NCI-H1417 (cell line): Measurements from ENCODE around the gene CENPI.
A peak's percentile ranks its signal among the peaks of the same experiment; 100 is the strongest.
"Not testable (repeated sequence)": the region's sequence is repeated elsewhere in the genome, so short reads cannot be mapped to it uniquely, and the experiment has no call there.

Source experiments
- DNase-seq, 3 experiments: peaks; one replicate each; lab custom pipeline; 2025; lab: John Stamatoyannopoulos, UW

The CENPI gene, protein sequence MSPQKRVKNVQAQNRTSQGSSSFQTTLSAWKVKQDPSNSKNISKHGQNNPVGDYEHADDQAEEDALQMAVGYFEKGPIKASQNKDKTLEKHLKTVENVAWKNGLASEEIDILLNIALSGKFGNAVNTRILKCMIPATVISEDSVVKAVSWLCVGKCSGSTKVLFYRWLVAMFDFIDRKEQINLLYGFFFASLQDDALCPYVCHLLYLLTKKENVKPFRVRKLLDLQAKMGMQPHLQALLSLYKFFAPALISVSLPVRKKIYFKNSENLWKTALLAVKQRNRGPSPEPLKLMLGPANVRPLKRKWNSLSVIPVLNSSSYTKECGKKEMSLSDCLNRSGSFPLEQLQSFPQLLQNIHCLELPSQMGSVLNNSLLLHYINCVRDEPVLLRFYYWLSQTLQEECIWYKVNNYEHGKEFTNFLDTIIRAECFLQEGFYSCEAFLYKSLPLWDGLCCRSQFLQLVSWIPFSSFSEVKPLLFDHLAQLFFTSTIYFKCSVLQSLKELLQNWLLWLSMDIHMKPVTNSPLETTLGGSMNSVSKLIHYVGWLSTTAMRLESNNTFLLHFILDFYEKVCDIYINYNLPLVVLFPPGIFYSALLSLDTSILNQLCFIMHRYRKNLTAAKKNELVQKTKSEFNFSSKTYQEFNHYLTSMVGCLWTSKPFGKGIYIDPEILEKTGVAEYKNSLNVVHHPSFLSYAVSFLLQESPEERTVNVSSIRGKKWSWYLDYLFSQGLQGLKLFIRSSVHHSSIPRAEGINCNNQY

DNA sequence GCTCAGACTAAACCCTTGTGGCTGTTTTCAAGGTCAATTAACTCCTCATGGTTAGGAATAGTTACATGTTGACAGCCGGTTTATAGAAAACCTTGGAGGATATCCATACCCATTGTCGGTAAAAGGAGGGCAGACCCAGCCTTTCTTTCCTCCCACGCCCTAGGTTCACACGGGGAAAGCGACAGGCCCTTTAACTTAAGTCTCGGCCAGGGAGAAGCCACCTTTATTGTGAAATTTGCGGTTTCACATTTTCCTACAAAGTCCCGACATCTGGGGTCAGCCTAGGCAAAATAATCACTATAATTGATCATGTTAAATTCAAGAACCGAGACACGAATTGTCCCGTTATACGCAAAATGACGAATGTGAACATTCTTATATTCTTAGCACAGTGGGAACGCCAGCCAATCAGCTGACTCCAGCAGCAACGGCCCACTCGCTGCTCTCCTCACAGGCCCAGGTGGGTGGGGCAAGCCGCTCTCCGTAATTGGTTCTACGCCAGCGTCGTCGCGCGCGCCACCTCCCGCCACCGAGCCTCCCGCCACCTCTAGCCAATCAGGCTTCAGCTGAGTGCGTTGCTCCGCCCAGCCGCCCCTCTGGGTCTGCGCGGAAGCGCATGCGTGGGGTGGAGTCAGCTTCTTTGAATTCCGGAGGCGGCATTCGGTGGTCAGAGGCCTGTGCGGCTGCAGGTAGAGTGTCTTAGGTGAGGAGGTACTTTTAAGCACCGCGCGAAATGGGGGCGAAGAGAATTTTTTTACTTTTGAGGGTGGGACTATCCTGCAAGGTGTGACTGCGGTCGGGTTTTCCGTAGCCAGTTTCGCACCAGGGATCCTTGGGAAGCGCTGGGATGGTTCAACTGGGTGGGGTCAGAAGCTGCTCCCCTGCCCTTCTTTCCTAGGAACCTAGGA lies at the start of gene CENPI:
TSS of gene CENPI (plus strand) at position 659 of the 908 bp plus-strand sequence. CDS start 2,867 bp downstream, outside the sequence.
- peak; percentile 92 to 96 (median 95) for DNase-seq

- DNase-seq = no peak
Observed at GRCh38 chrX:101051153-101051548, 46.9 kb upstream of the CENPI start.

- DNase-seq = peak; percentile 65 to 90 (median 80)
Observed at GRCh38 chrX:101051549-101052302, 46.3 kb upstream of the CENPI start, which contains the start of gene TRMT2B. TRMT2B (minus strand) TSS chrX:101052111; CDS start chrX:101042289, 9,822 bp downstream.

DNA sequence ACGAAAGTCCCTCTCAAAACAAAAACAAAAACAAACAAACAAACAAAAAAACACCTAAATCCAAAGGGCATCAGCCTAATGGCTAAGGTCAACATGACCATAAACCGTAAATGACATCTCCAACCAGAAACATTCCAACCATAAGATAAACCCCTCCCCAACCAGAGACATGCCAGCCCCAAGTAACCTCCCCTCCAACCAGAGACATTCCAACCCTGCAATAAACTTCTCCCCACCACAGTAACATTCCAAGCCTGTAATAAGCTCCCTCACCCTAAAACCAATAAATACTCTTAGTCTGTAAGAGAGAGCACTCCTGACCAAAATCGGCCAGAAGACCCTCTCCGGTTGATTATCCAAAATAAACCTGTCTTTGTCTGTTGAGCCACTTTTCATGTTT lies 41.5 kb upstream of the CENPI start:
- not testable (repeated sequence) for DNase-seq

- no peak for DNase-seq
Observed at GRCh38 chrX:101057093-101057714, 40.8 kb upstream of the CENPI start.

GRCh38 chrX:101062176-101062575 lies 35.8 kb upstream of the CENPI start:
- no peak for DNase-seq

- no peak for DNase-seq
Observed at GRCh38 chrX:101071582-101071981, 26.4 kb upstream of the CENPI start.

- peak in 2 of 3 experiments; percentile 41 to 60 for DNase-seq
Observed at GRCh38 chrX:101078716-101079598, 19.0 kb upstream of the CENPI start, which contains the start of gene TMEM35A. TMEM35A (plus strand) TSS chrX:101078879; CDS start chrX:101079003, 124 bp downstream.

DNA sequence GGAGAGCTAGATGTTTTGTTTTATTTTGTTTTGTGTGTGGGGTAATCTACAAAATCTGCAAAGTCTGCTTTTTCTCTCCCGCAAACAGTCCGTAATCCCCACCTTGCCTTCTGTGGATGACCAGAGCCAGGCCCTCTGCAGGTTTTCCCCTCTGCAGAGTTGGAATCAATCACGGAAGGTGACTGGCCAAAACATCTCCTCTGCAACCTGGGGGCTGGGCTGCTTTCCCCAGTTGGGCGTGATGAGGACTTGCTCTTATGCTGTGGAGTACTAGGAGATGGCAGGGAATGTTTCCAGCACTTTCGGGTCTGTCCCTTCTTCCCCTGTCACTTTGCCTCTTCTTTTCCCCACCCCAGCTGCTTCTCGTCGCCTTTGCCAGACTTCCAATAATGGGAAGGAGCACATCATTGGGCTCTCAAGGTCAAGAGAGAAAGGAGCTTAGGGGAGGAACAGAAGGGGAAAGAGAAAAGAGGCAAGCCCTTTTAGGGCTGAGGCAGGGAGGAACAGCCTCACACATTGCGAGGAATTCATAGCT lies 18.2 kb upstream of the CENPI start:
- DNase-seq = peak in 1 of 3 experiments; percentile 23

GRCh38 chrX:101080326-101081124 lies 17.5 kb upstream of the CENPI start:
- no peak for DNase-seq

DNA sequence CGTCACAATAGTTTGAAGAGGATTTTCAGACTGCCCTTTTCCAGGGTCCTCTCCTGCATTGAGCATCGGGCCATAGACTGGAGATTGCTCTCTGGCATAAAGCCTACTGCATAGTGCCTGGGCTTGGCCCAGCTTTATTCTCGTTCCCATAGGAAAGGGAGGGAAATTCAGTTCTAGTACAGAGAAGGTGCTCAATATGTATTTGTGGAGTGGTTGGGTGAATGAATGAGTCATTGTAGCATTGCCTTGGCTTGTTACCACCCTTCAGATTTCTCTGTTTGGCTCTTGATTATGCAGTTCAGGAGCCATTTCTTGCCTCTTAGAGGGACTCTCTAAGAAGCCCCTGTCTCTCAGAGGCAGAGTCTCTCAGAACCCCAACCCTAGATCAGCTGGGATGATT lies 16.8 kb upstream of the CENPI start:
- no peak for DNase-seq

DNA sequence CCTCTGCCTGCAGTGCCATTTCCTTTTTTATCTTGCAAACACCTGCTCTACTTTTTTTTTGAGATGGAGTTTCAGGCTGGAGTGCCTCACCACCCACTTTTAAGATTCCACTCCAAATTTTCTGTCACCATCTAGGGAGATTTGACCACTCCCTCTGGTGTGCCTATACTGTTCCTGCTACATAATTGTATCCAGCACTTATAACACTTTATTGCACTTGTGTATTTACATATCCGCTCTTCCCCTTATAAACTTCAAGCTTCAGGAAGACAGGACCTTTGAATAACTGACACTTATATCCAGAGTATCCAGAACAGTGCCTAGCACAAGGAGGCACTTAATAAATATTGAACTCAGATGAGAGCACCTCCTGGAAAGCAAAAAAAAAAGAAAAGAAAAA lies 6.2 kb upstream of the CENPI start:
- no peak for DNase-seq

DNA sequence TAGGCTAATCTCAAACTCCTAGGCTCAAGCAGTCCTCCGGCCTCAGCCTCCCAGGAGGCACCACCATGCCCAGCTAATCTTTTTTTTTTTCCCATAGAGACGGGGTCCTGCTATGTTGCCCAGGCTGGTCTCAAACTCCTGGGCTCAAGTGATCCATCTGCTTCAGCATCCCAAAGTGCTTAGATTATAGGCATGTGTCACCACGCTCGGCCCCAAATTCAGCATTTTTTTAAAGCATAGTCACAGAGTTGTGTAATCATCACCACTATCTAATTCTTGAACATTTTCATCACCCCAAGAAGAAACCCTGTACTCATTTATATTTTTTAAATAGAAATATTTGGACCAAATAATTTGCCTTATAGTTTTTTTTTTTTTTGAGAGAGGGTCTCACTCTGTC lies 10.3 kb downstream of the CENPI start:
- DNase-seq = no peak

DNA sequence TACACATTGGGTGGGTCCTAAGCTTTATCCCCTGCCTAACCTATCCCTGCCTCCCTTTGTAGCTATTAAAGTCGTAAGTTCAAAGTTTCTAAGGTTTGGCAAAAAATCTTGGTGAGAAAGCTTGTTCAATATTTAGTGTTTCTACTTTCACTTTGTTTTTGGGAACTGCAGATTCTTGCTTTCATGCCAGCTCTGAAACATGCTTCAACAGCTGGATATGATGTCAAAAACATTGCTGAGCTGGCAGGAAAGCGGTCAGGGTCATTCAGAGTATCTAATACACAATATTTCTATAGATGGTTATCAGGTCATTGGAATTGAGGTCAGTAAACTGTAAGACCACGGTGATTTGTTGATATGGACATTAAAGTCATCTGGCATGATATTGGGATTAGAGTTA lies 19.7 kb downstream of the CENPI start:
- no peak for DNase-seq

DNA sequence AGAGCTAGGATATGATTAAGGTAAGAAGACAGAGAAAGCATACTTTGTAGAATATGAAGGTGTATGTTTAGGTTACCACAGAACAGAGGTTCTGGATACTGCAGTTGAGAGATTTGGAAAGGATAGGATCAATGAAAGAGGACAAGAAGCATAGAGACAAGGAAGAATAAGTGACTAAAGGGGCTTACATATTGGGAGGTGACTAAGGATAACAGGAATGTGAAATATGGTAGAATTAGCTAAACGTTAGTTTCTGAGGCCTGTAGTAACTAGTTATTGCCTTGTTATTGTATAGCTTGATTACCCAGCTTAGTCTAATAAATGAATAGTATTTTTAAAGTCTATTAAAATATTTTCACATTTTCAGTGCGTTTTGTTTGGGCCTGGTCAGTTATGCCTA lies 38.2 kb downstream of the CENPI start:
- DNase-seq = no peak
